GM13976 (cell line): ENCODE results near the gene SCGB1A1.
"Not testable (repeated sequence)": the region's sequence is repeated elsewhere in the genome, so short reads cannot be mapped to it uniquely, and the experiment has no call there.

Source experiments
- DNase-seq: peaks from one replicate; pipeline ENCODE4 v3.0.0; 2012; ENCODE audit warnings: low spot score
- in situ Hi-C: fragments of 300-500 bp; cut with MboI; formaldehyde crosslinking; loops from one replicate; pipeline ENCODE4 v1.12.0; 2022; ENCODE audit warnings: low sequenced_read_pairs, mixed read lengths, inconsistent platforms; ENCODE audit not compliant: unreplicated experiment
- TF ChIP-seq, protein P1 (sequence below): IDR thresholded peaks from 2 replicates; pipeline ENCODE4 v1.5.1; 2012; ENCODE audit warnings: borderline replicate concordance, mild to moderate bottlenecking; ENCODE audit not compliant: insufficient read depth; ENCODE audit errors: extremely low read depth, missing control alignments, control extremely low read depth

SCGB1A1 gene, protein sequence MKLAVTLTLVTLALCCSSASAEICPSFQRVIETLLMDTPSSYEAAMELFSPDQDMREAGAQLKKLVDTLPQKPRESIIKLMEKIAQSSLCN

GRCh38 chr11:62418733-62419132 is at the start of gene SCGB1A1:
TSS of gene SCGB1A1 (plus strand) at chr11:62419033. CDS start at chr11:62419096, 63 bp downstream.
- in situ Hi-C loops: no loop called here
- DNase-seq: no peak
- TF ChIP-seq, protein P1, sequence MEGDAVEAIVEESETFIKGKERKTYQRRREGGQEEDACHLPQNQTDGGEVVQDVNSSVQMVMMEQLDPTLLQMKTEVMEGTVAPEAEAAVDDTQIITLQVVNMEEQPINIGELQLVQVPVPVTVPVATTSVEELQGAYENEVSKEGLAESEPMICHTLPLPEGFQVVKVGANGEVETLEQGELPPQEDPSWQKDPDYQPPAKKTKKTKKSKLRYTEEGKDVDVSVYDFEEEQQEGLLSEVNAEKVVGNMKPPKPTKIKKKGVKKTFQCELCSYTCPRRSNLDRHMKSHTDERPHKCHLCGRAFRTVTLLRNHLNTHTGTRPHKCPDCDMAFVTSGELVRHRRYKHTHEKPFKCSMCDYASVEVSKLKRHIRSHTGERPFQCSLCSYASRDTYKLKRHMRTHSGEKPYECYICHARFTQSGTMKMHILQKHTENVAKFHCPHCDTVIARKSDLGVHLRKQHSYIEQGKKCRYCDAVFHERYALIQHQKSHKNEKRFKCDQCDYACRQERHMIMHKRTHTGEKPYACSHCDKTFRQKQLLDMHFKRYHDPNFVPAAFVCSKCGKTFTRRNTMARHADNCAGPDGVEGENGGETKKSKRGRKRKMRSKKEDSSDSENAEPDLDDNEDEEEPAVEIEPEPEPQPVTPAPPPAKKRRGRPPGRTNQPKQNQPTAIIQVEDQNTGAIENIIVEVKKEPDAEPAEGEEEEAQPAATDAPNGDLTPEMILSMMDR: no peak

DNA sequence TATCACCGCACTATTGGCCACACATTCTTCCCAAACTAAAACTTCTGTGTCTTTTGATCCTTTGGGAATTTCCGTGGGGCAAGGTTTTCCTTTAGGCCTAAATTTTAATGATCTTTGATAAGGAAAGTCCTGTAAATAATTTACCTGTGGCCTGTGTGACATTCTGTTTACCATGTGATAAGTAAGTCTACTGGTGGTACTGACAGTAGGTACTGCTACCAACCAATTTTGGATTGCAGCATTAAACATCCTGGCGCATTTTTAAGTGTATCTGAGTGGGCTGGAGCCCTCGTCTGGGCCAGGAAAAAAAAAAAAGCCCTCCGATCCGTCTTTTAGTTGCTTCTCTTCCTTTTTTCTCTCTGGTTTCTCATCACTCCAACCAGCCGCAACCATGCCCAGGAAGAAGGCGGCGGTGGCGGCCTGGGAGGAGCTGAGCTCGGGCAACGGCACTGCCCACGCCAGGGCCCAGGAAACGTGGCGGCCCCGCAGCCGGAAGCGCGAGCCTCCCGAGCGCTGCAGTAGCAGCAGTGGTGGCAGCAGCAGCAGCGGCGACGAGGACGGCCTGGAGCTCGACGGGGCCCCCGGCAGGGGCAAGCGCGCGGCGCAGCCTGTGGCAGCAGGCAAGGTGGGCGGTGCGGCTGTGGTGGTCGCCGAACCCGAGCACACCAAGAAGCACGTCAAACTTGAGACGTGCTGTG is 47.9 kb upstream of the SCGB1A1 start:
- TF ChIP-seq, protein P1: no peak
- in situ Hi-C loops: loop anchor here (10.0 kb wide), 1 partner anchor 46 kb away; no protein-coding TSS in a partner anchor
- no peak for DNase-seq

DNA sequence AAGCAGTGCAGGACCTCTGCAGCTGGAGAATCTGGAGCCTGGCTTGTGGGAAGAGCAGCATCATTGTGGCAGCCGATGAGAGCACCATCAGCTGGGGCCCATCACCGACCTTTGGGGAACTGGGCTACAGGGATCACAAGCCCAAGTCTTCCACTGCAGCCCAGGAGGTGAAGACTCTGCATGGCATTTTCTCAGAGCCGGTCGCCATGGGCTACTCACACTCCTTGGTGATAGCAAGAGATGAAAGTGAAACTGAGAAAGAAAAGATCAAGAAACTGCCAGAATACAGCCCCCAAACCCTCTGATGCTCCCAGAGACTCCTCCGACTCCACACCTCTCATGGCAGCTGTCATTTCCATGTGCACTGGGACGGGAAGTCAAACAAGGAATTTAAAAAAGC is 46.0 kb upstream of the SCGB1A1 start:
- DNase-seq: no peak
- TF ChIP-seq, protein P1: no peak
- in situ Hi-C loops: loop anchor here (10.0 kb wide), 1 partner anchor 48 kb away; no protein-coding TSS in a partner anchor

- no peak for DNase-seq
- in situ Hi-C loops: loop anchor here (10.0 kb wide), 1 partner anchor 49 kb away; no protein-coding TSS in a partner anchor
Observed at GRCh38 chr11:62373464-62374119, 45.2 kb upstream of the SCGB1A1 start.

GRCh38 chr11:62374801-62375200 is 44.0 kb upstream of the SCGB1A1 start:
- TF ChIP-seq, protein P1: no peak
- DNase-seq: no peak
- in situ Hi-C loops: loop anchor here (10.0 to 25.0 kb wide), 2 partner anchors 50 to 488 kb away; no protein-coding TSS in a partner anchor

More at GRCh38 chr11:62373464-62374119, 45.2 kb upstream of the SCGB1A1 start:
- TF ChIP-seq, protein P1: no peak

DNA sequence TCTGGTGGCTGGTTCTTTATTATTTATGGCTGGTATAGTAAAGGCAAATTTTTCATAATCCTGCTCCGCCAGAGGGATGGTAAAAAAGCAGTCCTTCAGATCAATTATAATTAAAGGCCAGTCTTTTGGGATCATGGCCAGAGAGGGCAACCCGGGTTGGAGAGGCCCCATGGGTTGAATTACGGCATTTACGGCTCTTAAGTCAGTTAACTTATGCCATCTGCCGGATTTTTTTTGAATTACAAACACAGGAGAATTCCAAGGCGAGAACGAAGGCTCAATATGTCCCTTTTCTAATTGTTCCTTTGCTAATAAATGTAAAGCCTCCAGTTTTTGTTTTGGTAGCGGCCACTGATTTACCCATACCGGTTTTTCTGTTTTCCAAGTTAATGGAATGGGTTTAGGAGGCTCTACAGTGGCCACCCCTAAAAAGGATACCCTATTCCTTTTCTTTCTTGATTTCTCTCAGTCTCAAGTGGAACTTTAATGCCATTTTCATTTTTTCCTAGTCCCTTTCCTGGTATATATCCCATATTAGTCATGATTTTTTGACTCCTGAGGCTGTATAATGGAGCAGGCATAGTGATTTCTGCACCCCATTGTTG is 40.3 kb upstream of the SCGB1A1 start:
- in situ Hi-C loops: loop anchor here (10.0 to 25.0 kb wide), 2 partner anchors 54 to 484 kb away; no protein-coding TSS in a partner anchor
- DNase-seq: not testable (repeated sequence)

DNA sequence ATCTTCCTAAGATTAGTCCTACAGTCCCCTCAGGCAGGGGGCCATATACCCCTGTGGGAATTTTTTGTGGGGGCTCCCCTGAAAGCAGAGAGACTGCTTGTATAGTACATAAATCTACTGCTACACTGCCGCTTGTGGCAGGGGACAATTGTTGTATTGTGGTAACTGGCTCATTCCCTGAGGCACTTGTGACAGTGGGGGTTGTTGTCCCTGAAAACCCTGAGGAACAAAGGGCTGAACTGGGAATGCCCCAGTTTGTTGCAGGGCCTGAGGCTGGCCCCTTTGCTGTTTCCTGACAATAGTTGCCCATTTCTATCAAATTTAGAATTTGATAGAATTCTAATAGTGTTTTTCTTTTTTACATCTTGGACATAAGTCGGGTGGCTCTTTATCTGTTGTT is 39.2 kb upstream of the SCGB1A1 start:
- not testable (repeated sequence) for DNase-seq
- in situ Hi-C loops: loop anchor here (10.0 to 25.0 kb wide), 2 partner anchors 55 to 483 kb away; no protein-coding TSS in a partner anchor
